Peyer's patch (tissue), 4 donors: Measurements from ENCODE around the gene PLCL1. TPM values are rescaled to one million over a fixed set of nuclear protein-coding genes. Genes with fewer than 3 reads are reported as not detected.

Experiments
- DNase-seq, 3 donors: peaks; one replicate each; pipeline ENCODE4 v3.0.0-alpha.2; 2017 to 2019
- H3K27ac ChIP-seq, 4 donors: fragments of 200-600 bp; sonication (generic); one replicate each; pipeline ENCODE4 v1.5.1; 2016 to 2019
- H3K27me3 ChIP-seq, 2 donors: fragments of 200-600 bp; sonication (generic); one replicate each; pipeline ENCODE4 v1.5.1; 2019
- H3K36me3 ChIP-seq, 3 donors: fragments of 200-600 bp; sonication (generic); one replicate each; pipeline ENCODE4 v1.5.1; 2016 to 2019
- H3K4me1 ChIP-seq, 4 donors: fragments of 200-600 bp; sonication (generic); one replicate each; pipeline ENCODE4 v1.5.1; 2016 to 2019
- H3K4me3 ChIP-seq, 4 donors: fragments of 200-600 bp; sonication (generic); 1 replicate in 3 of 4; 2 replicates in 1 of 4; pipeline ENCODE4 v1.5.1; 2016 to 2019; ENCODE audit warnings: mild to moderate bottlenecking in 1 of 4
- H3K9me3 ChIP-seq, 4 donors: fragments of 200-600 bp; sonication (generic); one replicate each; pipeline ENCODE4 v1.5.1; 2016 to 2019; ENCODE audit warnings: mild to moderate bottlenecking in 1 of 4
- CTCF ChIP-seq, 6 experiments: fragments of 450-650 bp in 4 of 6; fragments of 200-600 bp in 2 of 6; sonication (generic) in 1 of 6; IDR thresholded peaks; one replicate each; pipeline ENCODE4 v1.5.1; 2017 to 2019; ENCODE audit warnings: antibody characterized with exemption in 6 of 6, mild to moderate bottlenecking in 3 of 6, moderate library complexity in 1 of 6
- POLR2A ChIP-seq, 2 donors: fragments of 450-650 bp; IDR thresholded peaks; one replicate each; pipeline ENCODE4 v1.5.1; 2017; ENCODE audit warnings: antibody characterized with exemption in 2 of 2, mild to moderate bottlenecking in 2 of 2, moderate library complexity in 2 of 2
- total RNA-seq, 4 donors: library from RNA; depleted of rRNA; stranded (reverse); fragments of >200 nt; gene quantifications; one replicate each; pipeline ENCODE4 v1.1.0, GENCODE V29; 2016

The PLCL1 gene
- total RNA-seq, 4 donors from 2014 or later: 1.9 to 5.8 (median 2.8) TPM; not detected in 1

GRCh38 chr2:197954328-197954727 lies 149.9 kb downstream of the PLCL1 start:
- Histone ChIP-seq H3K4me3 (no peak overlapping the region), H3K36me3 (no peaks in the 10 kb centered on the region), H3K4me1 (no peaks in the 10 kb centered on the region), H3K9me3 (no peaks in the 10 kb centered on the region), H3K27ac (no peak overlapping the region), H3K27me3 (no peaks in the 10 kb centered on the region)
- TF ChIP-seq CTCF (IDR thresholded peaks at IDR 0.05) (no peak), POLR2A (IDR thresholded peaks at IDR 0.05) (no peak)
- DNase-seq: no peak

GRCh38 chr2:197958592-197959150 lies 154.3 kb downstream of the PLCL1 start:
- Histone ChIP-seq H3K27me3 (no peaks in the 10 kb centered on the region), H3K36me3 (no peaks in the 10 kb centered on the region), H3K9me3 (no peaks in the 10 kb centered on the region), H3K4me1 (no peaks in the 10 kb centered on the region), H3K27ac (no peak overlapping the region), H3K4me3 (no peak overlapping the region)
- TF ChIP-seq POLR2A (IDR thresholded peaks at IDR 0.05) (no peak), CTCF (IDR thresholded peaks at IDR 0.05) (no peak)
- DNase-seq: no peak

GRCh38 chr2:197959383-197959782 lies 155.0 kb downstream of the PLCL1 start:
- Histone ChIP-seq H3K36me3 (no peaks in the 10 kb centered on the region), H3K9me3 (no peaks in the 10 kb centered on the region), H3K27me3 (no peaks in the 10 kb centered on the region), H3K4me1 (no peaks in the 10 kb centered on the region), H3K27ac (no peak overlapping the region), H3K4me3 (no peak overlapping the region)
- DNase-seq: no peak
- TF ChIP-seq CTCF (IDR thresholded peaks at IDR 0.05): no peak
- no peak for TF ChIP-seq POLR2A (IDR thresholded peaks at IDR 0.05)

- no peak overlapping the region for H3K27ac ChIP-seq
- no peak for DNase-seq
- no peaks in the 10 kb centered on the region for H3K36me3 ChIP-seq
- H3K27me3 ChIP-seq: no peaks in the 10 kb centered on the region
- no peak overlapping the region for H3K4me3 ChIP-seq
- H3K4me1 ChIP-seq: no peaks in the 10 kb centered on the region
- TF ChIP-seq CTCF (IDR thresholded peaks at IDR 0.05) (no peak), POLR2A (IDR thresholded peaks at IDR 0.05) (no peak)
- H3K9me3 ChIP-seq: no peaks in the 10 kb centered on the region
Measured at GRCh38 chr2:197960786-197961185, 156.4 kb downstream of the PLCL1 start.

- Histone ChIP-seq H3K4me3 (no peak overlapping the region), H3K36me3 (no peaks in the 10 kb centered on the region), H3K4me1 (no peaks in the 10 kb centered on the region), H3K9me3 (no peaks in the 10 kb centered on the region), H3K27ac (no peak overlapping the region), H3K27me3 (no peaks in the 10 kb centered on the region)
- no peak for DNase-seq
- TF ChIP-seq CTCF (IDR thresholded peaks at IDR 0.05) (no peak), POLR2A (IDR thresholded peaks at IDR 0.05) (no peak)
Measured at GRCh38 chr2:197964720-197965119, 160.3 kb downstream of the PLCL1 start.

GRCh38 chr2:197965756-197966155 lies 161.4 kb downstream of the PLCL1 start:
- no peak for TF ChIP-seq CTCF (IDR thresholded peaks at IDR 0.05)
- no peak for TF ChIP-seq POLR2A (IDR thresholded peaks at IDR 0.05)

More at GRCh38 chr2:197965756-197966155, 161.4 kb downstream of the PLCL1 start:
- Histone ChIP-seq H3K36me3 (no peaks in the 10 kb centered on the region), H3K4me3 (no peak overlapping the region), H3K4me1 (no peaks in the 10 kb centered on the region), H3K27ac (no peak overlapping the region), H3K9me3 (no peaks in the 10 kb centered on the region), H3K27me3 (no peaks in the 10 kb centered on the region)
- DNase-seq: no peak
